Endodermal cell (in vitro differentiated cells): ENCODE results near the gene PTGES3. TPM values are rescaled to one million over a fixed set of nuclear protein-coding genes. Genes with fewer than 3 reads are reported as not detected.
A peak's percentile ranks its signal among the peaks of the same experiment; 100 is the strongest.

Experiments
- DNase-seq: peaks from one replicate; pipeline ENCODE4 v3.0.0-alpha.2; 2017
- H3K27ac ChIP-seq: 2 replicates; pipeline ENCODE4 v1.5.1; 2013; ENCODE audit warnings: mild to moderate bottlenecking, low read depth, low read length, moderate library complexity
- H3K27me3 ChIP-seq: 2 replicates; pipeline ENCODE4 v1.6.1; 2013; ENCODE audit warnings: mild to moderate bottlenecking, low read length, moderate library complexity; ENCODE audit not compliant: insufficient read depth, control insufficient read depth, poor library complexity, severe bottlenecking
- H3K36me3 ChIP-seq: 2 replicates; pipeline ENCODE4 v1.7.0; 2013; ENCODE audit warnings: mild to moderate bottlenecking, low read length, moderate library complexity; ENCODE audit not compliant: control insufficient read depth, insufficient read depth
- H3K4me1 ChIP-seq: one replicate; pipeline ENCODE4 v1.7.0; 2013; ENCODE audit warnings: low read length; ENCODE audit not compliant: control insufficient read depth, insufficient read depth
- H3K4me3 ChIP-seq: 2 replicates; pipeline ENCODE4 v1.5.1; 2013; ENCODE audit warnings: mild to moderate bottlenecking, low read length, moderate library complexity
- H3K9ac ChIP-seq: 2 replicates; pipeline ENCODE4 v1.6.1; 2013; ENCODE audit warnings: mild to moderate bottlenecking, low read length, moderate library complexity; ENCODE audit not compliant: poor library complexity, severe bottlenecking; ENCODE audit errors: extremely low read depth
- H3K9me3 ChIP-seq: 2 replicates; pipeline ENCODE4 v1.6.1; 2013; ENCODE audit warnings: mild to moderate bottlenecking, low read length, moderate library complexity; ENCODE audit not compliant: control insufficient read depth
- H3K27ac Mint-ChIP-seq: 2 replicates; pipeline ENCODE4 v1.8.0; 2020; ENCODE audit warnings: mixed read lengths
- H3K27me3 Mint-ChIP-seq: 2 replicates; pipeline ENCODE4 v1.8.0; 2021; ENCODE audit warnings: mild to moderate bottlenecking, mixed read lengths; ENCODE audit not compliant: insufficient read depth
- H3K36me3 Mint-ChIP-seq: 2 replicates; pipeline ENCODE4 v1.8.0; 2020; ENCODE audit warnings: low read depth, mixed read lengths
- H3K4me1 Mint-ChIP-seq: 2 replicates; pipeline ENCODE4 v1.8.0; 2020; ENCODE audit warnings: mixed read lengths
- H3K4me3 Mint-ChIP-seq: 2 replicates; pipeline ENCODE4 v1.8.0; 2020; ENCODE audit warnings: mild to moderate bottlenecking, moderate library complexity, mixed read lengths
- H3K9me3 Mint-ChIP-seq: 2 replicates; pipeline ENCODE4 v1.8.0; 2020; ENCODE audit warnings: mild to moderate bottlenecking, mixed read lengths
- CTCF ChIP-seq: fragments of 200-600 bp; sonication (generic); conservative IDR thresholded peaks from 2 replicates; pipeline ENCODE4 v1.5.0; 2021; ENCODE audit warnings: antibody characterized with exemption, mild to moderate bottlenecking
- WGBS, 2 experiments: methylation state at CpG; one replicate each; pipeline versions ENCODE4 v1.1.5 to v1.1.7; 2013; ENCODE audit warnings: missing lambda C conversion rate in 2 of 2, mixed read lengths in 1 of 2; ENCODE audit not compliant: insufficient coverage in 1 of 2, insufficient read length in 1 of 2; 5-methylcytosine and 5-hydroxymethylcytosine counted together
- total RNA-seq, 2 donors: library from RNA; stranded (reverse); fragmentation: NEBNext Ultra II Directional in 1 of 2; extraction: Animal tissue kit (Norgen Biotek cat#: 25700) in 1 of 2; gene quantifications; 2 replicates in 1 of 2; 3 replicates in 1 of 2; pipeline ENCODE4 v1.2.1, GENCODE V29; 2021

The PTGES3 gene
- total RNA-seq, 2 donors from 2014 or later, result 275 to 320 TPM

GRCh38 chr12:56725723-56726102 is 37.6 kb upstream of the PTGES3 start:
- peak overlapping the region; percentile 99 for H3K27ac Mint-ChIP-seq
- no peaks in the 10 kb centered on the region for H3K9me3 ChIP-seq
- peak overlapping the region; percentile 99 for H3K4me3 ChIP-seq
- peak overlapping the region; percentile 99 for H3K9ac ChIP-seq
- no peaks in the 10 kb centered on the region for H3K9me3 Mint-ChIP-seq
- no peak for DNase-seq
- H3K27ac ChIP-seq, result peak overlapping the region; percentile 95
- no peaks in the 10 kb centered on the region for H3K27me3 Mint-ChIP-seq
- peaks cover 3% of the 10 kb centered on the region for H3K4me1 ChIP-seq
- peak overlapping the region; percentile 100 for H3K4me3 Mint-ChIP-seq
- H3K27me3 ChIP-seq, result no peaks in the 10 kb centered on the region
- TF ChIP-seq CTCF, result no peak
- H3K36me3 ChIP-seq, result peaks cover 38% of the 10 kb centered on the region
- WGBS, 2 experiments, result 64 to 76% methylated on average over 6 to 7 of the region's 7 CpGs
- H3K36me3 Mint-ChIP-seq, result peaks cover 51% of the 10 kb centered on the region
- H3K4me1 Mint-ChIP-seq, result peaks cover 32% of the 10 kb centered on the region

GRCh38 chr12:56724972-56725722 is 37.1 kb upstream of the PTGES3 start, which contains the start of gene NACA:
NACA (minus strand) TSS chr12:56725299; CDS start chr12:56724521, 778 bp downstream.
- peak within 1 kb of the TSS; percentile 99 for H3K9ac ChIP-seq
- peak; percentile 99 for DNase-seq
- no peaks in the 10 kb centered on the region for H3K9me3 ChIP-seq
- 0% methylated on average over 16 to 46 of the region's 46 CpGs for WGBS, 2 experiments
- H3K27ac Mint-ChIP-seq, result peak within 1 kb of the TSS; percentile 99
- no peaks in the 10 kb centered on the region for H3K27me3 Mint-ChIP-seq
- peaks cover 41% of the 10 kb centered on the region for H3K36me3 ChIP-seq
- no peak for TF ChIP-seq CTCF
- peak within 1 kb of the TSS; percentile 99 for H3K4me3 ChIP-seq
- no peaks in the 10 kb centered on the region for H3K9me3 Mint-ChIP-seq
- peaks cover 38% of the 10 kb centered on the region for H3K4me1 Mint-ChIP-seq
- H3K27me3 ChIP-seq, result no peaks in the 10 kb centered on the region
- peak within 1 kb of the TSS; percentile 95 for H3K27ac ChIP-seq
- peaks cover 57% of the 10 kb centered on the region for H3K36me3 Mint-ChIP-seq
- peak within 1 kb of the TSS; percentile 100 for H3K4me3 Mint-ChIP-seq
- peaks cover 3% of the 10 kb centered on the region for H3K4me1 ChIP-seq

GRCh38 chr12:56724701-56724971 is 36.6 kb upstream of the PTGES3 start:
- peak overlapping the region; percentile 100 for H3K4me3 Mint-ChIP-seq
- H3K4me1 Mint-ChIP-seq, result peaks cover 43% of the 10 kb centered on the region
- Histone ChIP-seq H3K36me3 (peaks cover 45% of the 10 kb centered on the region), H3K27me3 (no peaks in the 10 kb centered on the region), H3K4me3 (peak overlapping the region; percentile 99), H3K4me1 (peaks cover 3% of the 10 kb centered on the region), H3K9ac (peak overlapping the region; percentile 99), H3K27ac (peak overlapping the region; percentile 95), H3K9me3 (no peaks in the 10 kb centered on the region)
- peak overlapping the region; percentile 99 for H3K27ac Mint-ChIP-seq
- H3K27me3 Mint-ChIP-seq, result no peaks in the 10 kb centered on the region
- 0% methylated on average over 1 to 9 of the region's 9 CpGs for WGBS, 2 experiments
- DNase-seq, result no peak
- H3K36me3 Mint-ChIP-seq, result peaks cover 57% of the 10 kb centered on the region
- H3K9me3 Mint-ChIP-seq, result no peaks in the 10 kb centered on the region
- no peak for TF ChIP-seq CTCF
